Measurements from ENCODE around the gene UBASH3B. TPM values are rescaled to one million over a fixed set of nuclear protein-coding genes. Genes with fewer than 3 reads are reported as not detected.

Gene UBASH3B
- total RNA-seq, 5 donors from 2014 or later (not counting 1 experiment from before 2014, with no cell fraction given): 29.7 to 44.0 (median 36.8) TPM

DNA sequence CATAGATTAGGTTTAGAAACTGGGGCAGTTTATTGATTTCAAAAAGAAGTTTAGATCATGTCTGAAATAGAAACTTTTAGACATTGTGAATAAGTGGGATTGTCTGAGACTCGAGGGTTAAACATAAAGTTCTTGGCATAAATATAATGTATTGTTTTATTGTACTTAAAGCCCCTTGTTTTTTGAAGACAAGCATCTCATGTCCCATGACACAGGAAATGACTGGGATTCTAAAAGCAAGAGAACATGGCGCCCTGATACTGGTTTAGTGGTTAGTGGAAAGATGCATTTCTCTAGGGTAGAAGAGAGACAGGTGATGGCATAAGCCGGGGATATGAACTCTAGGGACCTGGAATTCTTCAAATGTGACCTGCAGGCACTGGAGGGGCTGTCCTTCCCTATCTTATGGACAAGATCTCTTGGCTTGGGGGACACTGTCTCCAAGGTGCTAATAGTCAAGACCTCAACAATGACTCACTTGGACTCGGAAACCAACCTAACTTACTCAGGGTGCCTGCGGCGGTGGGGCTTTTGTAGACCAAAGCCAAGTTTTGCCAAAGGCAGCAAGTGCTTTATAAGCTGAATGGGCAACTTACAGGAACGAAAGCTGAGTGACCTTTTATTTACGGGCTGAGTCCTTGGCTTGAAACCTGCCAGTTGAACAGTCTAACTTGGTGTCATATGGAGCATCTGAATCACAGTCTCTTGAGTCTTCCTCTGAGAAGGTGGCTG lies 48.2 kb downstream of the UBASH3B start:
- POLR2A ChIA-PET: no interaction called here
- Histone ChIP-seq H3K9me3 (no peaks in the 10 kb centered on the region), H3K36me3 (ENCODE audit: control insufficient read depth in 2 of 2, extremely low read depth in 1 of 2, insufficient read depth in 1 of 2, low read length in 1 of 2) (peaks cover 0 to 3% of the 10 kb centered on the region in 2 donors), H3K27ac (ENCODE audit: low read length) (no peak overlapping the region), H3K4me3 (ENCODE audit: control insufficient read depth in 1 of 2, extremely low read depth in 1 of 2, low read length in 1 of 2) (no peak overlapping the region), H3K27me3 (replicated peaks in 1 of 2; ENCODE audit: control insufficient read depth in 2 of 2, extremely low read depth in 1 of 2, insufficient read depth in 2 of 2, low read length in 1 of 2) (no peaks in the 10 kb centered on the region), H3K4me1 (ENCODE audit: control insufficient read depth in 1 of 2, extremely low read depth in 1 of 2, insufficient read depth in 2 of 2, low read length in 2 of 2) (peaks cover 0 to 29% of the 10 kb centered on the region in 2 experiments)
- Mint-ChIP-seq H3K36me3 (peaks cover 25% of the 10 kb centered on the region), H3K27me3 (no peaks in the 10 kb centered on the region), H3K4me3 (peak overlapping the region in 1 of 3 donors; percentile 34), H3K4me1 (peaks cover 61 to 71% (median 63%) of the 10 kb centered on the region in 3 donors), H3K9me3 (no peaks in the 10 kb centered on the region), H3K27ac (peak overlapping the region; percentile 68 to 74)
- no peak for DNase-seq
- ATAC-seq (replicated peaks in 1 of 4): peak in 1 of 4 experiments; percentile 63
- WGBS (ENCODE audit: insufficient coverage): 63% methylated on average over 5 of the region's 8 CpGs
- CTCF ChIA-PET: no interaction called here

DNA sequence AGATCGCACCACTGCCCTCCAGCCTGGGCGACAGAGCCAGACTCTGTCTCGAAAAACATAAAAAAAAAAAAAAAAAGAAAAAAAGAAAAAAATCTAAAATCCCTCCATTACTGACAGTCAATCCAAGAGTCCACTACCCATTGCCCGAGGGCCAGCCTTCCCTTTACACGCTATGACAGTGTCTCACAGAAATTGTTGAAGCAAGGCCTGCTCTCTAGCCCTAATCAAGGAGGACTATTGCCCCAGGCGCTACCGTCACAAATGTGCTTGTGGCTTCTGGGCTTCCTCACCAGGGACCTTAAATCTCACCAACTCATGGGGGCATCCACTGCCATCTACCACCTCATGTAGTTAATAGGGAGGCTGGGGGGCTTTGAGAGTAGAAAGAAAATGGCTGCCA lies 49.9 kb downstream of the UBASH3B start:
- CTCF ChIA-PET: interaction anchor here (0.5 to 1.5 kb wide), 3 partner anchors 9 to 192 kb away, joined by 3 to 6 read pairs (median 3); no protein-coding TSS in a partner anchor
- WGBS (ENCODE audit: insufficient coverage): no CpG with 5 or more reads among the region's 7 CpGs
- ATAC-seq (replicated peaks in 1 of 4) (no peak), DNase-seq (no peak)
- no peaks in the 10 kb centered on the region for H3K36me3 ChIP-seq (ENCODE audit: control insufficient read depth in 2 of 2, extremely low read depth in 1 of 2, insufficient read depth in 1 of 2, low read length in 1 of 2)
- H3K4me1 ChIP-seq (ENCODE audit: control insufficient read depth in 1 of 2, extremely low read depth in 1 of 2, insufficient read depth in 2 of 2, low read length in 2 of 2): peaks cover 0 to 16% of the 10 kb centered on the region in 2 experiments
- peaks cover 55 to 68% (median 60%) of the 10 kb centered on the region in 3 donors for H3K4me1 Mint-ChIP-seq
- no peaks in the 10 kb centered on the region for H3K9me3 Mint-ChIP-seq
- H3K27me3 Mint-ChIP-seq: no peaks in the 10 kb centered on the region
- no peak overlapping the region for H3K27ac ChIP-seq (ENCODE audit: low read length)
- no peaks in the 10 kb centered on the region for H3K9me3 ChIP-seq
- POLR2A ChIA-PET: interaction anchor here (0.6 to 1.0 kb wide), 2 partner anchors 44 to 49 kb away, joined by 3 to 4 read pairs; no protein-coding TSS in a partner anchor
- H3K27ac Mint-ChIP-seq: no peak overlapping the region
- no peak overlapping the region for H3K4me3 ChIP-seq (ENCODE audit: control insufficient read depth in 1 of 2, extremely low read depth in 1 of 2, low read length in 1 of 2)
- H3K27me3 ChIP-seq (replicated peaks in 1 of 2; ENCODE audit: control insufficient read depth in 2 of 2, extremely low read depth in 1 of 2, insufficient read depth in 2 of 2, low read length in 1 of 2): no peaks in the 10 kb centered on the region
- H3K36me3 Mint-ChIP-seq: peaks cover 26% of the 10 kb centered on the region
- no peak overlapping the region for H3K4me3 Mint-ChIP-seq

DNA sequence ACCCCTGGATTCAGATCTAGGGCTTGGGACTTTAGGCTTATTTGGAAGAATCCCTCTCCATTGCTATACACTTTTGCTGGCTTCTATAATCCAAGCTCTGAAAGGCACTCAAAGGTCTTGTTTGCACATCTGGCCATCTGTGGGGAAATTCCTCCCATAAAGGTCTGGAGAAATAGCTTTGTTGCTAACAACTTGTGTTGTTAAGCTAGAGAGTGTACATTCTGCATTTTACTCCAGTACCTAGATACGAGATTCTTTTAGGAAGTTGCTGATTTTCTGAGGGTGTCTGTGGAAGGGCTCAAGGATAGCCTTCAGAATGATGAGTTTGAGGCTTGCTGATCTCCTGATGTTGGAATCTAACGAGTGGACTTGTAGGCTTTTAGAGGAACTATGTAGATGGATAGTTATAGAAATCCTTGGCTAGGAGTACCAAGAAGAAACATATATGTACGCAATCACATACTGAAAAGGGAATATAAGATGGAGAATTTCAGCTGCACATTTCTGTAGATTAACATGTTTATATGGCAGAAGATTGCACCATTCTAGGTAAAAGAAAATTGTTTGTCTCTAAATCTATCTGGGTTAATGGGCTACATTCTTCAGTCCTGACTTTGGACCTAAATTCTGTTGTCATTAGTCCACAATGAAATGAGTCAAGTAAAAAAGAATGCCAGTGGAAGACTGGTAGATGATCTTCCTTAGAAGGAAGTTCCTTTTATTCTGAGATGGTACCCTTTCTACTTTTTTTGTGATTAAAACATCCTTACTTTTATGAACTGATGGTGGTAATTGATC lies 51.0 kb downstream of the UBASH3B start:
- no peaks in the 10 kb centered on the region for H3K9me3 ChIP-seq
- peaks cover 26% of the 10 kb centered on the region for H3K36me3 Mint-ChIP-seq
- 92% methylated on average over 2 of the region's 3 CpGs for WGBS (ENCODE audit: insufficient coverage)
- ATAC-seq (replicated peaks in 1 of 4) (no peak), DNase-seq (no peak)
- no peaks in the 10 kb centered on the region for H3K27me3 Mint-ChIP-seq
- peaks cover 0 to 5% of the 10 kb centered on the region in 2 experiments for H3K4me1 ChIP-seq (ENCODE audit: control insufficient read depth in 1 of 2, extremely low read depth in 1 of 2, insufficient read depth in 2 of 2, low read length in 2 of 2)
- H3K9me3 Mint-ChIP-seq: no peaks in the 10 kb centered on the region
- no peak overlapping the region for H3K4me3 Mint-ChIP-seq
- H3K4me1 Mint-ChIP-seq: peaks cover 48 to 61% (median 52%) of the 10 kb centered on the region in 3 donors
- no peak overlapping the region for H3K27ac ChIP-seq (ENCODE audit: low read length)
- ChIA-PET POLR2A (interaction anchor here in 1 of 2 donors (0.7 kb wide), 1 partner anchor 546 kb away, joined by 3 read pairs; no protein-coding TSS in a partner anchor), CTCF (interaction anchor here (0.5 to 1.5 kb wide), 4 partner anchors 10 to 319 kb away, joined by 3 to 4 read pairs (median 4); no protein-coding TSS in a partner anchor)
- H3K36me3 ChIP-seq (ENCODE audit: control insufficient read depth in 2 of 2, extremely low read depth in 1 of 2, insufficient read depth in 1 of 2, low read length in 1 of 2): no peaks in the 10 kb centered on the region
- no peak overlapping the region for H3K27ac Mint-ChIP-seq
- no peak overlapping the region for H3K4me3 ChIP-seq (ENCODE audit: control insufficient read depth in 1 of 2, extremely low read depth in 1 of 2, low read length in 1 of 2)
- no peaks in the 10 kb centered on the region for H3K27me3 ChIP-seq (replicated peaks in 1 of 2; ENCODE audit: control insufficient read depth in 2 of 2, extremely low read depth in 1 of 2, insufficient read depth in 2 of 2, low read length in 1 of 2)

DNA sequence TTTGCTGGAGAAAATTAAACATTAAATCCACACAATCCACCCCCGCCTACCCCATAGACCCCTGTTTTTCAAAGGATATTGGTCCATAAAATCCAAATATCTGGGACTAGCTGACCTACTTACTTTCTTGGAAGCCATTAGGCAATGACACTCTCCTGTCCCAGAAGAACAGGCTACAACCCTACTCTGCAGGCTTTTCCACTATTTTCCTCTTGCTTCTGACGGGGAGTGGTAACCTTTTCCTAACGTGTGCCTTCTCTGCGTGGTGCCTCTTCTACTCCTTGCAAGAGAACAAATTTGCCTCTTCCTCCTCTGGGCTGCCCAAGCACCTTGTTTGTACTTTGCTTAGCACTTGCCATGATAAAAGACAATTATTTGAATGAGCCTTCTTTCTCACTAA lies 51.6 kb downstream of the UBASH3B start:
- no peaks in the 10 kb centered on the region for H3K9me3 Mint-ChIP-seq
- CTCF ChIA-PET: interaction anchor here (0.5 to 1.5 kb wide), 3 partner anchors 10 to 318 kb away, joined by 3 to 4 read pairs (median 3); no protein-coding TSS in a partner anchor
- no peak overlapping the region for H3K27ac Mint-ChIP-seq
- Histone ChIP-seq H3K4me1 (ENCODE audit: control insufficient read depth in 1 of 2, extremely low read depth in 1 of 2, insufficient read depth in 2 of 2, low read length in 2 of 2) (peaks cover 0 to 5% of the 10 kb centered on the region in 2 experiments), H3K36me3 (ENCODE audit: control insufficient read depth in 2 of 2, extremely low read depth in 1 of 2, insufficient read depth in 1 of 2, low read length in 1 of 2) (no peaks in the 10 kb centered on the region), H3K4me3 (ENCODE audit: control insufficient read depth in 1 of 2, extremely low read depth in 1 of 2, low read length in 1 of 2) (no peak overlapping the region), H3K9me3 (no peaks in the 10 kb centered on the region), H3K27ac (ENCODE audit: low read length) (no peak overlapping the region), H3K27me3 (replicated peaks in 1 of 2; ENCODE audit: control insufficient read depth in 2 of 2, extremely low read depth in 1 of 2, insufficient read depth in 2 of 2, low read length in 1 of 2) (no peaks in the 10 kb centered on the region)
- peaks cover 21% of the 10 kb centered on the region for H3K36me3 Mint-ChIP-seq
- no peak overlapping the region for H3K4me3 Mint-ChIP-seq
- H3K27me3 Mint-ChIP-seq: no peaks in the 10 kb centered on the region
- ATAC-seq (replicated peaks in 1 of 4) (no peak), DNase-seq (no peak)
- H3K4me1 Mint-ChIP-seq: peaks cover 47 to 61% (median 52%) of the 10 kb centered on the region in 3 donors
- POLR2A ChIA-PET: interaction anchor here in 1 of 2 donors (0.7 kb wide), 1 partner anchor 545 kb away, joined by 3 read pairs; no protein-coding TSS in a partner anchor
- 100% methylated on average over 1 of the region's 4 CpGs for WGBS (ENCODE audit: insufficient coverage)

DNA sequence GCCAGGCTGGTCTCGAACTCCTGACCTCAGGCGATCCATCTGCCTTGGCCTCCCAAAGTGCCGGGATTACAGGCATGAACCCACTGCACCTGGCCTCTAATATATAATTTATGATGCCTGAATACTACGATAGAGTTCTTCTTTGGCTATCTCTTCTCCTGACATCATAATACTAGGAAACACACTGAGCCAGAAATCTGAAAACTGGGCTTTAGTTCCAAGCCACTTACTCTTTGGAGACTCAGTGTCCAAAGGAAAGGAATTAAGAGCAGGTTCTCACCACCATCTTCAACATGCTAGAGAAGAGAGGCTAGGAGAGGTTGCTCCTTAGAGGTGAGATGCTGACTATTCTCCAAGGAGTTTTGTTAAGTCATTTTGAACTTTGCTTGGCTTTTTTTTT lies 52.4 kb downstream of the UBASH3B start:
- Histone ChIP-seq H3K9me3 (no peaks in the 10 kb centered on the region), H3K27ac (ENCODE audit: low read length) (no peak overlapping the region), H3K4me1 (ENCODE audit: control insufficient read depth in 1 of 2, extremely low read depth in 1 of 2, insufficient read depth in 2 of 2, low read length in 2 of 2) (peaks cover 0 to 5% of the 10 kb centered on the region in 2 experiments), H3K27me3 (replicated peaks in 1 of 2; ENCODE audit: control insufficient read depth in 2 of 2, extremely low read depth in 1 of 2, insufficient read depth in 2 of 2, low read length in 1 of 2) (no peaks in the 10 kb centered on the region), H3K4me3 (ENCODE audit: control insufficient read depth in 1 of 2, extremely low read depth in 1 of 2, low read length in 1 of 2) (no peak overlapping the region), H3K36me3 (ENCODE audit: control insufficient read depth in 2 of 2, extremely low read depth in 1 of 2, insufficient read depth in 1 of 2, low read length in 1 of 2) (no peaks in the 10 kb centered on the region)
- ATAC-seq (replicated peaks in 1 of 4) (no peak), DNase-seq (no peak)
- WGBS (ENCODE audit: insufficient coverage): no CpG with 5 or more reads among the region's 4 CpGs
- Mint-ChIP-seq H3K9me3 (no peaks in the 10 kb centered on the region), H3K36me3 (peaks cover 20% of the 10 kb centered on the region), H3K4me3 (no peak overlapping the region), H3K27ac (no peak overlapping the region), H3K4me1 (peaks cover 48 to 62% (median 56%) of the 10 kb centered on the region in 3 donors), H3K27me3 (no peaks in the 10 kb centered on the region)
- ChIA-PET CTCF (interaction anchor here in 1 of 2 donors (0.7 kb wide), 1 partner anchor 21 kb away, joined by 3 read pairs; no protein-coding TSS in a partner anchor), POLR2A (no interaction called here)

DNA sequence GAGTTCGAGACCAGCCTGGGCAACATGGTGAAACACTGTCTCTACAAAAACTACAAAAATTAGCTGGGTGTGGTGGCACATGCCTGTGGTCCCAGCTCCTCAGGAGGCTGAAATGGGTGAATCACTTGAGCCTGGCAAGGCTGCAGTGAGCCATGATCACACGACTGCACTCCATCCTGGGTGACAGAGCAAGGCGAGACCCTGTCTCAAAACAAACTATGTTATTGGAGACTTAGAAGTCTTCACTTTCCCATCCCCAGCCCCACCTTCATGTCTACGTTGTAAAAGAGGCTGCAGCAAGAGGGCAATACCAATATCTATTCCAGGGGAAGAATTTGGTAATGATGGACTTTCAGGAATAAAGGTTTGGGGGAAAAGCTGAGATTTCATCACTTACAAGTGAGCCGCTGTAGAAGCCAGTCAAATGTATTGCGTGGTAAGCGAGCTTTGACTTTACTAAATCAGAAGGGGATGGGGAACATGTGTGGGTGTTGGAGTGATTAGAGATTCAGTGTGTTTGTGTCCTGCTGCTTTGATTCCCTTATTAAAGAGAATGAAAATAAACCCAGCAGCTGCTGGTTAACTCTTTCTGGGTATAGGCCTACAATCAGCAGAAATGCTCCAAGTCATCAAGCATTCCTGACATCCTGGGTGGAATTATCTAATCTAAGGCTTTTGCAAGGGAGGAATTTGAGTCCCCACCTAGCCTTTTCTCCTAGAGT lies 53.7 kb downstream of the UBASH3B start:
- ChIA-PET CTCF (no interaction called here), POLR2A (no interaction called here)
- Mint-ChIP-seq H3K4me1 (peaks cover 42 to 59% (median 46%) of the 10 kb centered on the region in 3 donors), H3K27me3 (no peaks in the 10 kb centered on the region), H3K36me3 (peaks cover 10% of the 10 kb centered on the region), H3K9me3 (no peaks in the 10 kb centered on the region), H3K4me3 (no peak overlapping the region), H3K27ac (no peak overlapping the region)
- Histone ChIP-seq H3K4me1 (ENCODE audit: control insufficient read depth in 1 of 2, extremely low read depth in 1 of 2, insufficient read depth in 2 of 2, low read length in 2 of 2) (no peaks in the 10 kb centered on the region), H3K27ac (ENCODE audit: low read length) (no peak overlapping the region), H3K9me3 (no peaks in the 10 kb centered on the region), H3K36me3 (ENCODE audit: control insufficient read depth in 2 of 2, extremely low read depth in 1 of 2, insufficient read depth in 1 of 2, low read length in 1 of 2) (no peaks in the 10 kb centered on the region), H3K27me3 (replicated peaks in 1 of 2; ENCODE audit: control insufficient read depth in 2 of 2, extremely low read depth in 1 of 2, insufficient read depth in 2 of 2, low read length in 1 of 2) (no peaks in the 10 kb centered on the region), H3K4me3 (ENCODE audit: control insufficient read depth in 1 of 2, extremely low read depth in 1 of 2, low read length in 1 of 2) (no peak overlapping the region)
- ATAC-seq (replicated peaks in 1 of 4): no peak
- DNase-seq: no peak
- 89% methylated on average over 4 of the region's 7 CpGs for WGBS (ENCODE audit: insufficient coverage)

All from T-cell (primary cell).